Measurements from ENCODE around the gene MELTF.

MELTF gene

DNA sequence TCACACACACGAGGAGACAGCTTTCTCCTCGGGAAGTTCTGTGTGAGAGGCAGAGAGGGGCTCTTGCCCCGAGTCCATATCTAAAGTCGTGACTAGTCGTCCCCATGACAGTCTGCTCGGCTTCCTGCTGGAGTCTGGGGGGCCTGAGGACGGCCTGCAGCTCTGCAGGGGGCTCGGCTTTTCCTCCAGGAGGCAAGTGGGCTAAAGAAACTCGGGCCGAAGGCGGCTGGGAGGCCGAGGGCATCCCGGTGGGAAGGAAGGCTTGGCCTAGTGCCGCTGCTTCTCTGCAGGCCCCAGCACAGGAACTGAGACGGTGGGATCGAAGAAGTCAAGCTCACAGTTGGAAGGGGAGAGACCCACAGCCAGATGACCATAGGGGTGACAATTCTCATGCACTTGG lies 35.6 kb downstream of the MELTF start:
- DNase-seq (ENCODE audit: low read depth in 2 of 2): no peak

DNA sequence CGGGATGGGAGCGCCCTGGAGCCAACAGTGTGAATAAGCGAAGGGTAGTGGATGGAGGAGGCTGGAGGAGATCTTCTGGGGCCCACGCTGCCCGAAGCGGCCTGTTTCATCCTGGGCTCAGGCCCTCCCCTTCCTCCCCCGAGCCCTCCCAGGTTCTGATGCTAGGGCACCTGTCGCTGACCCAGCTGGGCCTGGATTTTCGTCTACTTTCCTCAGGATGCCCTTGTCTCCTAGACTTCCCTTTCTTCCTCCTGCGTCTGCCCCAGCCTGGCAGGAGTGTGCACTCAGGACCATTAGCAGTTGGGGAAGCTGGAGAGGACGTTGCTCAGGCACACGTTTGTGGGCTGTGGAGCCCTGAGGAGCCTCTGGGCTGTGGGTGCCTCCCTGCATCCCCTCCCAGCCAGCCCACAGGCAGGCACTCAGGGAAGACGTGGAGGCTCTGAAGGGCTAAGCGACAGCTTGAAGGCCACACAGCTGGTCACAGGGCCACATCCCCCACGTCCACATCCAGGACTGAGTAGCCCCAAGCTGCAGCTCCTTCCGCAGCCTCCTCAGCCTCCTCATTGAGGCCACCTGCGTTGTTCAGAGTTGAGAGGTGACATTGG lies 37.1 kb downstream of the MELTF start:
- no peak for DNase-seq (ENCODE audit: low read depth in 2 of 2)

DNA sequence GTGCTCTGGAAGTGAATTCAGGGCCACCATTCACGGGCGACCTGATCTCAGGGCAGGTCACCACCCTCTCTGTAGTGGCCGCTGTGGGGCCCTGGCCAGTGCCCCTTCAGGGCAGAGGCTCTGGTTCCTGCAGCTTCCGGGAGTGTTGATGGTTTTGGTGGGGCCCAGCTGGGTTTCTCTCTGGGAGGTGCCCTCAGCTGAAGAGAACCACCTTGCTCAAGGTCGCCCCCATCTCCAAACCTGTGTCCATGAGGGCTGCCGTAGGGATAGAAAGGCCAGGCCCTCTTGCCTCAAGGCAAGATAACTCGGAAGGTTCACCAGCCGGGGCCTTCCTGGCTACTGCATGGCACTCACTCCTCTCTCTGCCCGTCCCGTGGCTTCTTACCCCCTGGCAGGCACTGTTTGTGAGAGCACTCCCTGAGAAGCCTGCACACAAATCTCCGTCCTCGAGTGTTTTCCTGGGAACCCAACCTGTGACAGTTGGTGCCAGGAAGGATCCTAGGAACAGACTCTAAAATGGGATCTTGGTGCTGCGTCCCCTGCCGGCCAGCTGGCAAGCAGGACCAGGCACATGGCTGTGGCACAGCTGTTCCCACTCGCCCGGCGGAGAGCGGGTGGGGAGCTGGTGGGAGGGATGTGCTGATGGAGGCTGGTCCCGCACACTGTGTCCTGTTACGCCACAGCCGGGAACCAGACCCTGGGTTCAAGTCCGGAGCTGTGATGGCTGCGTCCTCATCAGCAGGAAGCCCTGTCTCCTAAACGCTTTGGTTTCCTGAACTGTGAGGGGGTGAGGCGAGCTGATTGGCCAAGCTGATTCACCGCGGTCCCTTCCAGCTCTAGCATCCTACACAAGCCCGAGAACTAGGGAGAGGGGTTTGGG lies 37.8 kb downstream of the MELTF start:
- no peak for DNase-seq (ENCODE audit: low read depth in 2 of 2)

DNA sequence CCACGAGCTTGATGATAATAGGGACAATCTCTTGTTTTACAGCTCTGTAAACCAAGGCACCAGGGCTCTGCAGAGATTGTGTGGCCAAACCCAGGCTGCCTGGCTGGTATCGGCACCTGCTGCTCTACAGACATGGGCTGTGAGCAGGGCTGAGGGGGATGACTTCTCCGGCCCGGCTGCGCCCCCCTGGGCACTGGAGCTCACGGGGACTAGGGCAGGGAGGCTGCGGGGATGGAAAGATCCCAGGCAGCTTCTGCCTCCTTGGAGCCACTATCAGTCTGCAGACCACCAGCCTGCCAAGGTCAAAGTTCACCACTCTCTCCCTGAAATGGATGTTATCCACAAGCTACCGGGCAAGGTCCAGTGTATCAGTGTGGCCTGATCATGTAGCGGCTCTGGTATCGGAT lies 39.0 kb downstream of the MELTF start:
- no peak for DNase-seq (ENCODE audit: low read depth in 2 of 2)

DNA sequence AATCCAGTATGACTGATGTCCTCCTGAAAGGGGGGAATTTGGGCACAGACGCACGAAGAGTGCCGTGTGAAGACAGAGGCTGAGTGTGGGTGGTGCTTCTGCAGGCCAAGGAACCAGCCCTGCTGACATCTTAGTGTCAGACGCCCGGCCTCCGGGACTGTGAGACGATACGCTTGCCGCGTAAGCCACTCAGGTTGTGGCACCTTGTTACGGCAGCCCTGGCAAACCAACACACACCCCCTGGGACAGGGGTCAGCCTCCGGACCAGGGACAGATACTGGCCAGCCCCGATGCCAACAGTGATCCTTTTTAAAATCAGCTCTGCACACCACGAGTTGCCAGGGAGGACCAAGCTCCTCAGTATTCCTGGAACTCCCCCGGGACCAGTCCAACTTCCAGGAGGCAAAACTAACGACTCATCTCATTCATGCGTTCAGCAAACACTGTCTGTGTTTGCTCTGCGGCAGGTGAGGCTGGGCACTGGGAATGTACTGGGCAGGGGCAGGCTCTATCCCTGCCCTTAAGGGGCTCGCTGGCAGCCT lies 39.8 kb downstream of the MELTF start:
- DNase-seq (ENCODE audit: low read depth in 2 of 2): no peak

DNA sequence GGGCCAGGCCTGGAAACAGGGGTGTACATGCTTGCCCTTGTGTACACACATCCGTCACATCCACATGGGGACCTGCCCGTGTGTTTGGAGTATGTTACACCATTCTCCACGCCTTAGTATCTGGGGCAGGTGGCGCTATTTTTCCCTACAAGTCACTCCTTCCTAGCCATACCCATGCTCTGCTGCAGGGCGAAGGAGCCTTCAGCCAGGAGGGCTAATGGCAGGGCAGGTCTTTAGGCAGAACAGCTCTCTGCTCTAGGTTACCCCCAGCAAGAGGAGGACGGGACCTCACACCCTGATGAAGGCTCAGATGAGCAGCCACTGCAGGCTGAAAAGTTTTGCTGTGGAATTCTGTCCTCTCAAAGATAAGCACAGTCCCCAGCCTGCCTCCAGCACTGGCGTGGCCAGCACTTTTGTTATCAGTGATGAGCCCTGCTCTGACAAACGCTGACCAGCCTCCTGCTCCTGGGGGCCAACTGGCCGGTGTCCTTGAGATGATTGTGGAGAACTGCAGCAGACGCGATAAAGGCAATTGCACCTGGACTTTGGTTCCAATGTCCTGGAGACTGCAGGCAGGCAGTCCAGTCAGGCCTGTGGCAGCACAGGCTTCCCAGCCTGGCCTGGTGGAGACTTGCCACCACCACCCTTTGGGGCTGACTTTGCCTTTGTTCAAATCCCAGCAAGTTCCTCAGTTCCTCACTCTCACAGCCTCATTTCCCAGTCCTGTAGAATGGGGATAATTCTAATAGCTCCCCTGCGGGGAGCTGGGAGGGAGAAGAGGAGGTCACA lies 41.2 kb downstream of the MELTF start:
- DNase-seq (ENCODE audit: low read depth in 2 of 2): no peak

DNA sequence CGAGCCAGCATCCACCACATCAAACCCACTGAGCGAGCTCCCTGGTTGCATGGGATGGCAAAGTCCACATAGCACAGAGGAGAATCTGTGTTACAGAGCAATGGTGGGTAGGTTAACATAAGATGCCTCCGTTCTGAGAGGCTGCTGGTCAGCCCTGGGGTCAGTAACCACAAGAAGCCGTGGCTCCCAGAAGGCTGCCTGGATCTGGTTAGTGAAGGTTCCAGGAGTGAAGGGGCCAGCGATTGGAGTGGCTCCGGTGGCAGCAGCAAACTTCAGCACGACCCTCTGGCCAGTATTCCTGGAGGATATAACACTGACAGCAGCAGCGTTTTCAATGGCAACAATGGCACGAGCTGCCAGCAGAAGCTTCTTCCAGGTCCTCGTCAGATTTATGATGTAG lies 42.6 kb downstream of the MELTF start:
- no peak for DNase-seq (ENCODE audit: low read depth in 2 of 2)

DNA sequence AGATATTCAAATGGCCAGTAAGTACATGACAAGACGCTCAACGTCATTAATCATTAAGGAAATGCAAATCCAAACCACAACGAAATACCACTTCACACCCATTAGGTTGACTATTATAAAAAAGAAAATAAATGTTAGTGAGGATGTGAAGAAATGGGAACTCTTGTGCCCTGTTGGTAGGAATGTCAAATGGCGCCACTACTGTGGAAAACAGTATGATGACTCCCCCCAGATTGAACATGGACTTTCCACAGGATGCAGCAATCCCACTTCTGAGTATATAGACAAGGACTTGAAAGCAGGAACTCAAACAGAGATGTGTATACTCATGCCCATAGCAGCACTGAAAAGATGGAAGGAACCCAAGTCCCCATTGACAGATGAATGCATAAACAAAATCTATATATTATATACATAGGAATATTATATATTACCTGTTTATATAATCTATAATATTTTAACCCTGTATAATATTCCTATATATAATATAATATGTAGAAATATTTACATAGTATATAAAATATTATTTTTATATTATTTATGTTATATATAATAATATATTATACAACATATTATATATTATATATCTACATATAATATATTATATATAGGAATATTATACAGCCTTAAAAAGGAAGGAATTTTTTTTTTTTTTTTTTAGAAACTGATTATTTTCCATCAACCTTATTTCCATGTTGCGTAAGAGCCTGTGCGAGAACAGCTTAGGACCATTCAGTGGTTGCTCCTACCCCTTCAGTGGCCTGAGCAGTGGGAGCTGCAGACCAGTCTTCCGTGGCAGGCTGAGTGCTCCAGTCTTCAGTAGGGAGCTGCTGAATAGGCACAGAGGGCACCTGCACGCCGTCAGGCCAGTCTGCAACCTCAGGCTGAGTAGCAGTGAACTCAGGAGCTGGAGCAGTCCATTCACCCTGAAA lies 43.4 kb downstream of the MELTF start:
- DNase-seq (ENCODE audit: low read depth in 2 of 2): no peak

DNA sequence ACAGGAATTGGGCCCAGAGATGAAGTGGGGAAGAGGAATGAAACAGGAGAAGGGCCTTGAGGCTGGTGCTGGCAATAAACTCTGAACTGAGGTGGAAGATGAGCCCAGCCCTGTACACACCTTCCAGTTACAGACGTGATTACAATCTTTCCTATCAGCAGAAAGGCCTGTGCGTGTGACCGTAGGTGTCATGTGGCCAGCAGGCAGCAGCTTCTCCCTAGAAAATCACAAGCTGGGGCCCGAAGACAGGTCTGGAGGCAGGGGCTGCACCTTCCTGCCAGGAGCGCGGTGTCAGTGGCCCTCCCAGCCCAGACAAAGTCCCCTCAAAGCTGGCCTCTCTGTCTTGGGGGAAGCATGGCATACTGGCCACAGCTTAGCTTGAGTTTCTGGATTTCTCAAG lies 44.3 kb downstream of the MELTF start:
- no peak for DNase-seq (ENCODE audit: low read depth in 2 of 2)

DNA sequence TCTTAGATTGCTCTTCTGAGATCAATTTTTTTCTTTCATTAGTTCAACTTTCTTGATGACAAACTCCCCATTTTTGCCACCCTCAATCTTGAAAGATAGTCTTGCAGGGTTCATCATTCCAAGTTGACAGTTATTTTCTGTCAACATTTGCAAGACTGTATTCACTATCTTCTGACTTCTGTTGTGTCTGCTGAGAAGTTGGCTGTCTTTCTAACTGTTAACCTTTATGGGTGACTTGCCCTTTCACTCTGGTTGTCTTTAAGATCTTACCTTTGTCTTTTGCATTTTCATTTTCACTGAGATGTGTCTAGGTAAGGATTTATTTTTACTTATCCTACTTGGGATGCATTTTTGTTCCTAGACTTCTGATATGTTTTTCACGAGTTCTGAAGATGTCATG lies 46.4 kb downstream of the MELTF start:
- no peak for DNase-seq (ENCODE audit: low read depth in 2 of 2)

DNA sequence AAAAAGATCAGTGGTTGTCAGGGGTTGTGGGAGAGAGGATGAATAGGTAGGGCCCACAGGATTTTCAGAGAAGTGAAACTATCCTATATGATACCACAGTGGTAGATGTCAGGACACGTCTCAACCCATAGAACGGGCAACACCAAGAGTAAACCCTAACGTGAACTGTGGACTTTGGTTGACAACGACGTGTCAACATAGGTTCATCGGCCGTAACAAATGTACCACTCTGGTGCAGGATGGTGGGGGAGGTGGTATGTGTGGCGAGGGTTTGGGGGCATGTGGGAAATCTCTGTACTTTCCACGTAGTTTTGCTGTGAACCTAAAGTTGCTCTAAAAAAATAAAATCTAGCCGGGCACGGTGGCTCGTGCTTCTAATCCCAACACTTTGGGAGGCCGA lies 48.0 kb downstream of the MELTF start:
- DNase-seq (ENCODE audit: low read depth in 2 of 2): no peak

DNA sequence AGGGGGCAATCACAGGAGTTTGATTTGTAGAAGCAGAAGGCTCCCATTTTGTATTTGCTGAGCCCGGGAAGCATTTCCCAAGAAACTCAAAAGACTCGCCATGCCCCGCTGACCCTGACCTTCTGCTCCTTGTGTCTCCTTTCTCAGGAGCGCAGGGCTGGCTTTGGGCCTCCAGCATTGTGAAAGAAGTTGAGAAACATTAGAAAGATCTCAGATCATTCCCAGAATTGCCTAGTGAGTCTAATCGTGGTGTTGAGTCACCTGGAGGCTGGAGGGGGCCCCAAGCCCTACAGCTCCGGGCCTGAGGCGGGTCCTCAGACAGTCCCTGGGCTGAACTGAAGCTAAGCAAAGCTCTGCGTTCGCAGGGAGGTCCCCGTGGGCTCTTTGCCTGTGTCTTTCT lies 50.1 kb downstream of the MELTF start:
- no peak for DNase-seq (ENCODE audit: low read depth in 2 of 2)

DNA sequence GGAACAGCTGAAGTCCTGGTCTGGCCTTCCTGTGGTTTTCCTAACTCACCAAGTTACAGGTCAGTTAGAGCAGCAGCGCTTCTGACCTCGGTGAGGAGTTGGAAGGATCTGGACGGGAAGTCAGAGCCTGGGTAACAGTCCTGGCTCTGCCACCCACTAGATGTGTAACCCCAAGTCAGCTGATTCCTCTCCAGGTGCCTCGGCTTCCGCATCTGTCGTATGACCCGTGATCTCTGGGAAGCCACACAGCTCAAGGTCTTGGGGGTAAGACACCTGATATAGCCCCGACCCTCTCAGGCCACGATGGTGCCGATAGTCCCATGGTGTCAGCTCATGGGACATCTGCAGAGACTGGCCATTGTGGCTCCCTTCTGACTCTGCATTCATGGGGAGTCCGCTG lies 52.7 kb downstream of the MELTF start:
- DNase-seq (ENCODE audit: low read depth in 2 of 2): no peak

DNA sequence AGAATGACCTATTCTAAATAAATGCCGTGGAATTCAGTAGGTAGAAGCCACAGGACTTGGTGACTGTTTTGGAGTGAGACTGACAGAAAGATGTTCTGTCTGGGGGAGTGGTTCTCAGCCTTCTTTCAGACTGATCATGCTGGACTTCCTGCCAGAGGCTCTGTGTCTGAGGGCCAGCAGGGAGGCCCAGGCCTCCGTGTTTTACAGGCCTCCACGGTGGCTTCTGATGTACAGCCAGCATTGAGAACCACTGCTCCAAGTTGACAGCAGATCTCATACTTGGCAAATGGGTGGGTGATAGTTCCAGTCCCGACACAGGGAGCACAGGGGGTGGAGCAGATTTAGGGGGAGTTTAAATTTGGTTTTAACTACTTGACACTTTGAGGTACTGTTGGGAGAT lies 54.3 kb downstream of the MELTF start:
- no peak for DNase-seq (ENCODE audit: low read depth in 2 of 2)

DNA sequence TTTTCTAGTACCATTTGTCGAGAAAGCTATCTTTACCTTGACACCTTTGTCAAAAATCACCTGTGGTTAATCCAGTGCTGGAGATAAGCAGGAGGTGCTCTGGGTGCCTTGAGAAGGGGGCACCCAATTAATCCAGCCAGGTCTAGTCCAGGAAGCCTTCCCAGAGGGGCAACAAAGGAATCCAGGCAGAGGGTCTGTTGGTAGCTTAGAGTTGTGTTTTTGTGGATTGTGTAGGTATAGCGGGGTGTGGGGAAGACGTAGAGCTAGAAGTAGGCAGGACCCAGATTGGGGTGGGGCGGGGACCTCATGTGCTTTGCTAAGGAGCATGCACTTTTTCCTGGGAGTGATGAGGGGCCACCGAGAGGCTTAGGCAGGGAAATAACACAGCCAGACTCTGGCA lies 55.0 kb downstream of the MELTF start:
- DNase-seq (ENCODE audit: low read depth in 2 of 2): no peak

DNA sequence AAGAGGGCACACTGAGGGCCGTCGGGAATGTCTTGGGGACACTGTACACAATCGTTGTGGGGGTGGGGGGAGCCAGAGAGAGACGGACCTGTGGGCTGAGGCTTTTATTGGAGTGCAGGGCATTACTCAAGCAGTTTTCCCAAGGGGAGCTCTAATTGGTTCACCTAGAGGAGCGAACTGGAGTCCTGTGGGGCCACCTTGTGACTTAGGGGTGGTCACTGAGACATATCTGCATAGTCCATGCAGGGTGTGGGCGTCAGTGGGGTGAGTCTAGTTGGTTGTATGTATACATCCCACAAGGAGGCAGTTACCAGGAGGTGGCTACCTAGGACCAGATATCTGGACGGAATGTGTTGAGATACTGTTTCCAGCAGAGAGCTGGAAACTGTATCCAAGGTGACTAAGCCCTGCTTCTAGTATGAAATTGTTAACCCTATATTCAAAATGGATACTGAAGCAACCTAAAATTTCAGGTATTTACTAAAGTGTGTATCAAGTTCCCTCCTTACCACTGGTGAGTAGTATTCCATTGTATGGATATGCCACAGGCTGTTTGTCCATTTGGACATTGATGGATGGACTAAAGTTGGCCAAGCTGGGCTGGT lies 58.4 kb downstream of the MELTF start:
- DNase-seq (ENCODE audit: low read depth in 2 of 2): no peak

DNA sequence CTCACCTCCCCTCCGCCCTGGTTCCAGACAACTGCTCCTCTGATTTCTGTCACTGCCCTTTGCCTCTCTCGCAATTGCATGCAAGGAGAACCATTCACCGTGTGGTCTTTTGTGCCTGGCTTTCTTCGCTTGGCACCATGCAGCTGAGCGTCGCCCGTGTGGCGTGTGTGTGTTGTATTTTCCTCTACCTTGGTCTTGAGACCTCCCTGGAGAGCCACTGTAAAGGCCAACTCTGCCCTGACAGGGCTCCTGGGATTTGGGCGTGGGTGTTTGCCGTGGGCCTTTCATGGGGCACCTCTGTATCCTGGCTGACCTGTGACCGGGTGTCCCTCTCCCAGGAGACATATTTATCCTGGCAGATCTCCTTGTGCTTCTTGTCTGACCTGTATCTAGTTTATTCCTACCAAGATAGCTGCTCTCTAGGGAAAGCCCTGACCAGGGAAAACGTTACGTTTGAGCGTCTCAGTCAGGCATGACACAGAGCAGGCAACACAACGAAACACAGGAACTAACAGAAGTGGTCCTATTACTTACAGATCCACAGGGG lies 59.0 kb downstream of the MELTF start:
- DNase-seq (ENCODE audit: low read depth in 2 of 2): no peak

DNA sequence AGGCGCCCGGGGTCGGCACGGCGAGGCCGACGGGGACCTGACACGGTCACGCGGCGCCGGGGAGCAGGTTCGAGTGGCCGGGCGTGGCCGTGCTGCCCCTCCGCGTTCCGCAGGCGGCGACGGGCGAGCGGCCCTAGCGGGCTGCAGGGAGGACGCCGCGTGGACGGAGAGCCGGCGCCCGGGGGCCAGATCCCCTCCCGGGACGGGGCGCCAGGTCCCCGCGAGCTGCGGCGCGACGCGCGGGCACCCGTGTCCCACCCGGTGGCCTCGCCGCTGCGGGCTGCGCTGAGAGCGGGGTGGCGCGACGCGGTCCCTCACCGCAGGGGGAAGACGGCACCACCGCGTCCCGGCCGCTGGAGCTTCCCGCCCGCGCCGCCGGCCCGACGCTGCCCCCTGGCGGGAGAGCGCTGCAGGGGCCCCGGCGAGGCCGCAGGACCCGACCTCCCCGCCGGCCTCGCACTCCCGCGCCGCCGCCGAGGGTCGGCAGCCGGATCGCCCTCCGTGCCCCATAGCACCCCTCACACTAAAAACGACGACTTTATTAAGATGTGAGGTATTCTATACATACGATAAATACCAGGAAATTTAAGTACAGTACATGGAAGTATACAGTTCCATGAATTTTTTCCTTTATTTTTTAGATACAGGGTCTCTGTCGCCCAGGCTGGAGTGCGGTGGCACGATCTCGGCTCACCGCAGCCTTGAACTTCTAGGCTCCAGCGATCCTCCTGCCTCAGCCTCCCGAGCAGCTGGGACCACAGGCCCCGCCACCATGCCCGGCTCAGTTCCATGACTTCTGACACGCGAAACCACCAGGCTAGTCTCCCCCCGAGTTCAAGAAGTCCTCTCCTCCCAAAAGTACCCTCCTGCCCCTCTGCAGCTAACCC lies 59.7 kb downstream of the MELTF start:
- DNase-seq (ENCODE audit: low read depth in 2 of 2): peak; percentile 56 to 73

DNA sequence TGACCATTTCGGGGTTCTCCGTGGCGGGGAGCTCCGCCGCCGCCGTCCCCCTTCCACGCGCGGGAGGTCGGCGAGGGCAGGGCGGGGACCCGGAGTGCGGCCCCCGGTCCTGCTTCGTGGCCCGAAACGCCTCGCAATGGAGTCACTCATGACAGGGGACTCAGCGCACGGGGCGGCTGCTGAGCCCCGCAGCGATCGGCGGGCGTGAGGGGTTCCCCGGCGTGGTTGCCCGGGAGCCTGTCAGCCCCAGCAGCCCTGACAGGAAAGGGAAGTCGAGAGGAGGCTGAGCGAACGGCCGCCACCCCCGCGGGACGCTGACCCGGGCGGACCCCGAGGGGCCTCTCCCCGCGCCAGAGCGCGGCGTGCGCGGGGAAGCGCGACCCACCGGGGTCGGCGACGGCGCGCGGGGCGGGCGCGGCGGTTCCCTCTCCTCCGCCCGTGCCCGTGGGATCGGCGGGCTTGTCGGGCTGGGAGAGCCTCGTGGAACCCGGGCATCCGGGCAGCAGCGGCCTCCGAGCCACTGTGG lies 60.4 kb downstream of the MELTF start:
- DNase-seq (ENCODE audit: low read depth in 2 of 2): peak; percentile 20 to 45

Measured in stimulated activated CD4-positive, alpha-beta T cell treated with anti-CD3 and anti-CD28 coated beads, Interleukin-1b, Interleukin-23, amount 100 ng/mL, for 4 hours (primary cell).